ENCODE results near the gene LCLAT1.
A peak's percentile ranks its signal among the peaks of the same experiment; 100 is the strongest.
"Not testable (repeated sequence)": the region's sequence is repeated elsewhere in the genome, so short reads cannot be mapped to it uniquely, and the experiment has no call there.

LCLAT1 gene

DNA sequence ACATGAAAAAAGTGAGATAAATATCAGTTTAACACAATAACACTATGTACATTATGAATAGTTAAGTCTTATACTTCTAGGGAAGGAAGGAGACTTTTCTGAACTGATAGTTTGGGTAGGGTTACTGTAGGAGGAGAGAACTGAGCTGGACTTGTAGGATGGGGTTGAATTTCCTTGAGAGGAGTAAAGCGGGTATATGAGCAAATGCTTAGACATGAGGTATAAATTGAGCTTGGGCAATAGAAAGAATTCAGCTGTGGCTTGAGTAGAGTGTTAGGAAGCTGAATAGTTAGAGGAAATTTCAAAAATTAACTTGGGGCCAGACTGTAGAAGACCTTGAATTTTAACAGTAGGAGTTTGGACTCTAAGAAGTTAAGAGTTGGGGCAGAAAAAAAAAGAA is 45.1 kb downstream of the LCLAT1 start:
- DNase-seq, result no peak

DNA sequence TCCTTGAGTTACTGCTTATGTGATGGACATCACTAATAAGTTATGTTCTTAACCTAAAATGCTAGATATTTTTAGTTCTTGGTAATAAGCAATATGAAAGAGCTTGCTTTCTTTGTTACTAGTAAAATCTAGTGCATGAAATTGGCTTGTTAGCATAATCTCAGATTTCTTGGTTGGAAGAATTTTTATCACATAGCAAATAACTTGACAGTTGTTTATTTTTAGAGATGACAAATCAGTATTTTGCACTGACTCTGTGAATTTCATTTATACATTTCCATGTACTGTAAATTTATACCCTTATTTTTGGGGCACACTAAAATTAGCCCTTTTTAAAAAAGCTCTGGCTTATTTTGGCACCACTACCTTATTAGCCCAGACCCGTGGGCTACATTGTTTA is 45.6 kb downstream of the LCLAT1 start:
- no peak for DNase-seq

GRCh38 chr2:30493440-30493839 is 46.4 kb downstream of the LCLAT1 start:
- DNase-seq, result no peak

DNA sequence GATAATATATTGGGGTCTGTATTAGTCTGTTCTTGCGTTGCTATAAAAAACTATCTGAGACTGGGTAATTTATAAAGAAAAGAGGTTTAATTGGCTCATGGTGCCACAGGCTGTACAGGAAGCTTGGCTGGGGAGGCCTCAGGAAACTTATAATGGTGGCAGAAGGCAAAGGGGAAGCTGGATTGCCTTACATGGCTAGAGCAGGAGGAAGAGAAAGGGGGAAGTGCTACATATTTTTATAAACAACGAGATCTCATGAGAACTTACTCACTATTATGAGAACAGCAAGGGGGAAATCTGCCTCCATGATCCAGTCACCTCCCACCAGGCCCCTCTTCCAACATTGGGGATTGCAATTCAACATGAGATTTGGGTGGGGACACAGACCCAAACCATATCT is 48.9 kb downstream of the LCLAT1 start:
- DNase-seq, result not testable (repeated sequence)

DNA sequence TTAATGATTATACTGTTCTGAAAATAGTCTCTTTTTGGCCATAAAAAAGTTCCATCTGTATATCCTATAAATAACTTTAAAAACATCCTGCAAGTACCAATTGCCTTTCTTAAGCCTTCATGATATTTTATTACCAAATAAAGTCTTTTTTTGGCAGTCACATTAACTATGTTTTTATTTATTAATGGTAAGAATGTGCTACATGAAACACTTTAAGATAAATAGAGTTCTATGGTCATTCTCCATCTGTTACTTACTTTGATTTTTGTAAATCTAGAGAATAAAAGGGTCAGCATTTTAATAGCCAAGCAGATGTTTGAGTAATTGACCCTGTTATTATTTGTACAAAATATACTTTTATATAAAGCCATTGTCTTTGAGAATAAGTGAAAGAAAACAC is 52.6 kb downstream of the LCLAT1 start:
- DNase-seq, result no peak

GRCh38 chr2:30500699-30501098 is 53.7 kb downstream of the LCLAT1 start:
- DNase-seq, result no peak

DNA sequence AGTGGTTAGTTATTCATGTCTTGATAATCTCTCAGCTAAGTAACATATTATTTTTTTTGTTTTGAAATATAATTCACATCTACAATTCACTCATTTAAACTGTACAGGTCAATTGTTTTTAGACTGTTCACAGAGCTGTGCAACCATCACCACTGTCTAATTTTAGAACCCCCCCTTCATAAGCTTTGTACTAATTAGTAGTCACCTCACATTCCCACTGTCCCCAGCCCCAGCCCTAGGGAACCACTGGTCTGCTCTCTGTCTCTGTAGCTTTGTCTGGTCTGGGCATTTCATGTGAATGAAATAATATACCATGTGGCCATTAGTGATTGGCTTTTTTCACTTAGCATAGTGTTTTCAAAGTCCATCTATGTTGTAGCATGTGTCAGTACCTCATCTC is 55.3 kb downstream of the LCLAT1 start:
- DNase-seq, result no peak

DNA sequence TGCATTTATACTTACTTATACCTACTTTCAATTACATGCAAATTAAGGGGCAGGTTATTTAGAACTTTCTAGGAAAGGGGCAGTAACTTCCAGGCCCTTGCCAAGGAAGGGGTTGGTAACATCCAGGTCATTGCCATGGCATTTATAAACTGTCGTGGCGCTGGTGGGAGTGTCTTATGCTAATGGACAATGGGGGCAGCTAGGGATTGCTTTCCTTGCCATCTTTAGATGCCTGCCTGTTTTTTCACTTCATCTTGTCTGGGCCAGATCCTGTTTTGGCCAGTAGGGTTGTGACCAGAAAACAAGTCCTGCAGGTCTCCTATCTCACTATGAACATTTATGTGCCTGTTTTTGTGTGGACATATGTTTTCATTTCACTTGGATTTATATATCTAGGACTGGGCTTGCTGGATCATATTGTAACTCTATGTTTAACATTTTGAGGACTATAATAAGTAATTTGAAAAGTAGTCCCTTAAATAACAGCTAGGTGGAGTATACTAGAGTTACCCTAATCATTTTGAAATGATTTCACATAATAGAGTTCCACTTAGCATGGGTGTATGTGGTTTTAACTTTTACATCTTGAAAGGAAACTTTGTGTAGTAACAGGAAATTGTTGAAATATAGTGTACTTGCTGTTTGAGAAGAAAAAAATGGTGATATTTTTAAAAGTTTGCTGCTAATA is 56.1 kb downstream of the LCLAT1 start:
- peak in 3 of 6 experiments; percentile 35 to 53 (median 51) for DNase-seq

GRCh38 chr2:30503695-30504052 is 56.6 kb downstream of the LCLAT1 start:
- DNase-seq, result no peak

- DNase-seq, result no peak
These were observed 57.7 kb downstream of the LCLAT1 start for GRCh38 chr2:30504731-30505130.

DNA sequence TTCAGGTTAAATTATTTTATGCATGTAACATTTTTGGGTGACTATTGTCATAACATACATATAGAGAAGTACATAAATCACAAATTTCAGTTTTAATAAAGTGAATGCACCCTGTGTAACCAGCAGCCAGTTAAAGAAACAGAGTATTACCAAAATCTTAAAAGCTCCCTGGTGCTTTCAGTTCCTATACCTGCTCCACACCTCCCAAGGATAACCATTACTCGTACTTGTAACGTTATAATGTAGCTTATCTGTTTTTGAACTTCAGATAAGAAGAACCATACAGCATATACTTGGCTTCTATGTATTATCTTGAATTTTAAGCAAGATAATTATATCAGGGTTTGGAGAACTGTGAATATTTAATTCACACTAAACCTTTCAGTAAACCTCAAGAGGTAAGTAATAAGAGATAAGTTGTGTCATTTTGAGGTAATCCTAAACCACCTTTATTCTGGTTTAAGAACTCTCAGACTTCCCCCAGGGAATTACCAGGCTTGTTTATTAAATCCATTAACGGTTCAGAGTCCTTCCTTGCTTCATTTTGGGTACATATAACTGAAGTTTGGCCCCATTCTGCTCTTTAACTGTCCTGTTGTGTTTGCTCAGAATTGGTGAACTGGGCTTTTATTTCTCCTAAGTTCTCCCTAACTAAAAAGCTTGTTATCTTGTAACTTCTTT is 58.6 kb downstream of the LCLAT1 start:
- no peak for DNase-seq

GRCh38 chr2:30507460-30507859 is 60.4 kb downstream of the LCLAT1 start:
- not testable (repeated sequence) for DNase-seq

DNA sequence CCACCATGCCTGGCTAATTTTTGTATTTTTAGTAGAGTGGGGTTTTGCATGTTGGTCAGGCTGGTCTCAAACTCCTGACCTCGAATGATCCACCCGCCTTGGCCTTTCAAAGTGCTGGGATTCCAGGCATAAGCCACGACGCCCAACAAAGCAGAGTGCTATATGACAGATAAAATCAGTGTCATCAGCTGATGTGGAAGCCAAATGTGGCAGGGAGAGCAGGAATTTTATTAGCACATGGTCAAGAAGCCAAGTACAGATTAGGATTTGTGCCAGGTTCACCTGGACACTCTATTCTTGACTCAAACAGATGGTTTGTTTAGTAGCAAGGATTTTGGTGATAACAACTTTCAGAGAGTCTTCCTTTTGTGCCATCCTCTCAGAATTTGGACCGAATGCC is 62.7 kb downstream of the LCLAT1 start:
- no peak for DNase-seq

DNA sequence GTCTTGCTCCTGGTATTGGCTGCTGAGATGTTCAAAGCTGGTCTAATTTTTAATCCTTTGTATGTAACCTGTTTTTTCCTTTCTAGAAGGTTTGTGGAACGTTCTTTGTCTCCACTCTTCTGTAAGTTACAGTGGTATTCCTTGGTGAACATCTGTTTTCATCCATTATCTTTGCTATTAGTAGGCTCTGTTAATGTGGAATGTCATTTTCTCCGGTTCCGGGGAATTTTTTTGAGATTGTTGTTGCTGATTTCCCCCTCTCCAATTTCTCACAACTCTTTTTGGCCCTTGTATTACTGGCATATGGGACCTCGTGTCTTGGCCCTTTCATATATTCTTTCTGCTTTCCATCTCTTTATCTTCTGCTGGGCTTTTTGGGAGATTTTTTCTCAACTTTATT is 63.4 kb downstream of the LCLAT1 start:
- DNase-seq, result no peak

GRCh38 chr2:30511122-30512083 is 64.4 kb downstream of the LCLAT1 start:
- no peak for DNase-seq

GRCh38 chr2:30512243-30512886 is 65.3 kb downstream of the LCLAT1 start:
- no peak for DNase-seq

GRCh38 chr2:30513649-30514048 is 66.6 kb downstream of the LCLAT1 start:
- DNase-seq, result not testable (repeated sequence)

DNA sequence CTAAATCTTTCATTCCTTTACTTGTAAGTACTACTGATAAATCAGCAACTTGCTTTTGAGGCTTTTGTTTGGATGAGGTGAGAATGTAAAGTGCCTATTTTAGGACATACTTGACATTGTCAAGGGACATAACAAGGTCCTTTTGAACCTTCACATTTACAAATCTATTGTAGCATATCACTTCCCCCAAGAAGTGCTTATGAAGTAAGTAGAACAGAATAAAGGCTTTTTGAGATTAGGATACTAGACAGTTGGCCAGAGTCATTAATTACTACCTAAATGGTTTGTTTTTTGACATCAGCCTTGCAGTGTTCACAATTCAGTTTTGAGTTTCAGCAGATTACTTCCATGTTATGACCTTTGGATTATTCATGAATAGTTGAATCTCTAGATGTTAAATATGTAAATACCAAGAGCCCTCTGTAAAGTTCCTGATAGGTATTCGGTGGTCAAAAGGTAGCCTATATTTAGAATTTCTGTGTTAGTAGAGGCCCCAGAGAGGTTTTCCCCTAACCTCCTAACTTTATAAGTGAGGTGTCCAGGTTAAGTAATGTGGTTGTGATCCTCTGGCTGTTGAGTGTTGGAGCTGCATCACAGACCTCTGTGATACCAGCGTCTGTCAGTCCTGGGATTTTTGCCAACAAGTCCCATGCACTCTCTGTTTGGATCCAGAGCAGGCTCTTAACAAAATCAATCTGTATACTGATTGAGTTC is 67.2 kb downstream of the LCLAT1 start:
- no peak for DNase-seq

DNA sequence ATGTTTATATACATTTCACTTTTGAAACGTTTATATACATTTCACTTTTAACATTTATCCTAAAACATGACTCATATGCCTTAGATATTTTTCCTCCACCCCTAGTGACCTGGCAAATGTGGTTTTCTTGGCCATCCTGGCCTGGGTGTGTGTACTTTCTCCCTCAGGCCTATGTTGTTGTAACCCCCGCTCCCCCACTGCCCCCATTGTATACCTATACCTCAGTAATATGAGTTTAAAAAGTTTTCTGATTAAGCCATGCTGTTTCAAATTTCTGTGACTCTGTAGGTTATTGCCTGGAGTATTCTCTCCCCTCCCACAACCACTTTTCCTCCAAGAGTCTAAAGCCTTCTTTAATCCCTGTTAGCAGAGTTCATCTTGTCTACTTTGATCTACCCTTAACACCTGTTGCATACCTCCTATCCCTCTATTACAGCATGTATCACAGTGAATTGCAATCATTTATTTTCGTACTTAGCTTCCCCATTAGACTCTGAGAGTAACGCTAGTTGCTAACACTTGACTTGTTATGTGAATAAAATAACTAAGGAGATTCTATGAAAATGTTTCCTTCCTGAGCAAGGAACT is 67.9 kb downstream of the LCLAT1 start:
- no peak for DNase-seq

- no peak for DNase-seq
These were observed 69.1 kb downstream of the LCLAT1 start for GRCh38 chr2:30516166-30516565.

GRCh38 chr2:30519796-30520195 is 72.8 kb downstream of the LCLAT1 start:
- DNase-seq, result no peak

- no peak for DNase-seq
These were observed 75.4 kb downstream of the LCLAT1 start for GRCh38 chr2:30522421-30522820.

Measured in stimulated activated naive CD4-positive, alpha-beta T cell (primary cell).